Calu3 (cell line): ENCODE results near the gene TENM4. TPM values are rescaled to one million over a fixed set of nuclear protein-coding genes. Genes with fewer than 3 reads are reported as not detected.

Experiments used
- BruUV-seq: library from RNA; stranded (reverse); fragments of 400-500 nt; replicated peaks from 2 replicates; lab custom pipeline; 2021; lab: Mats Ljungman, UMichigan
- CTCF ChIA-PET: fragments of 300-600 bp; sonication (Branson Sonifier 250); formaldehyde crosslinking; loops from one replicate; lab custom pipeline; 2022; ENCODE audit warnings: antibody characterized with exemption; lab: Charles Lee
- DNase-seq: peaks from one replicate; pipeline ENCODE4 v3.0.0; 2022
- H3K27ac Mint-ChIP-seq: one replicate; pipeline ENCODE4 v1.8.0; 2022; ENCODE audit warnings: mixed read lengths; ENCODE audit not compliant: unreplicated experiment
- H3K27me3 Mint-ChIP-seq: one replicate; pipeline ENCODE4 v1.8.0; 2022; ENCODE audit warnings: mixed read lengths; ENCODE audit not compliant: unreplicated experiment
- H3K36me3 Mint-ChIP-seq: one replicate; pipeline ENCODE4 v1.8.0; 2022; ENCODE audit warnings: mild to moderate bottlenecking, moderate library complexity, mixed read lengths; ENCODE audit not compliant: insufficient read depth, unreplicated experiment
- H3K4me1 Mint-ChIP-seq: one replicate; pipeline ENCODE4 v1.8.0; 2022; ENCODE audit warnings: mild to moderate bottlenecking, low read depth, mixed read lengths; ENCODE audit not compliant: unreplicated experiment
- H3K4me3 Mint-ChIP-seq: one replicate; pipeline ENCODE4 v1.8.0; 2022; ENCODE audit warnings: mild to moderate bottlenecking, low read depth, moderate library complexity, mixed read lengths; ENCODE audit not compliant: unreplicated experiment
- H3K9me3 Mint-ChIP-seq: one replicate; pipeline ENCODE4 v1.8.0; 2022; ENCODE audit warnings: low read depth, mixed read lengths; ENCODE audit not compliant: unreplicated experiment
- intact Hi-C: fragments of 100-400 bp; cut with micrococcal nuclease; formaldehyde crosslinking; loops from one replicate; pipeline ENCODE4 v1.10.0; 2022; ENCODE audit not compliant: unreplicated experiment
- total RNA-seq: library from RNA; stranded (reverse); gene quantifications from 2 replicates; pipeline ENCODE4 v1.2.3, GENCODE V29; 2022
- TF ChIP-seq, protein P1 (sequence below): fragments of 200-600 bp; IDR thresholded peaks from one replicate; pipeline ENCODE4 v1.8.0; 2022; ENCODE audit warnings: antibody characterized with exemption; ENCODE audit not compliant: unreplicated experiment

The TENM4 gene
- total RNA-seq, 1 experiment from 2014 or later: not detected

DNA sequence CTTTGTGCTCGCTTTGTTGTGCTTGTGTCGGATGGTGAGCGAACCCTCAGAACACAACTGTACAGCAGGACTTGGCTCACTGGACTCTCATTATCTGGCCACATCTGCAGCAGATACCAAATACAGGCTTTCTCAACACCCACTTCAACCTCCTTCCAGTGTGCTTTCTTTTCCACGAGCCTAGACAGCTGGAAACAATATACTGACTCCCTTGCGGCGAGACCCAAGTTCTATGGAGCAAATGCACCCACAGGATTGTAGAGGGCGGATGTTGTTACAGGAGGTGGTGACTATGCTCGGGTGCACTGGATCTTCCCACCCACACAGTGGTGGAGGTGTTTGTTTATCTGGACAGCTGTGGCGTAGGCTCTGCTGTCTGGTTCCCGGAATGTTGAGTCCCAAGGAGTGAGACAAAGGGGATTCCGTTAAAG, 204.3 kb downstream of the TENM4 start:
- no TSS peak for BruUV-seq
- CTCF ChIA-PET: no interaction called here
- Mint-ChIP-seq H3K9me3 (peaks cover 4% of the 10 kb centered on the region), H3K27me3 (peaks cover 12% of the 10 kb centered on the region), H3K27ac (no peak overlapping the region), H3K4me1 (no peaks in the 10 kb centered on the region), H3K4me3 (no peak overlapping the region), H3K36me3 (no peaks in the 10 kb centered on the region)
- DNase-seq: no peak
- TF ChIP-seq, protein P1, sequence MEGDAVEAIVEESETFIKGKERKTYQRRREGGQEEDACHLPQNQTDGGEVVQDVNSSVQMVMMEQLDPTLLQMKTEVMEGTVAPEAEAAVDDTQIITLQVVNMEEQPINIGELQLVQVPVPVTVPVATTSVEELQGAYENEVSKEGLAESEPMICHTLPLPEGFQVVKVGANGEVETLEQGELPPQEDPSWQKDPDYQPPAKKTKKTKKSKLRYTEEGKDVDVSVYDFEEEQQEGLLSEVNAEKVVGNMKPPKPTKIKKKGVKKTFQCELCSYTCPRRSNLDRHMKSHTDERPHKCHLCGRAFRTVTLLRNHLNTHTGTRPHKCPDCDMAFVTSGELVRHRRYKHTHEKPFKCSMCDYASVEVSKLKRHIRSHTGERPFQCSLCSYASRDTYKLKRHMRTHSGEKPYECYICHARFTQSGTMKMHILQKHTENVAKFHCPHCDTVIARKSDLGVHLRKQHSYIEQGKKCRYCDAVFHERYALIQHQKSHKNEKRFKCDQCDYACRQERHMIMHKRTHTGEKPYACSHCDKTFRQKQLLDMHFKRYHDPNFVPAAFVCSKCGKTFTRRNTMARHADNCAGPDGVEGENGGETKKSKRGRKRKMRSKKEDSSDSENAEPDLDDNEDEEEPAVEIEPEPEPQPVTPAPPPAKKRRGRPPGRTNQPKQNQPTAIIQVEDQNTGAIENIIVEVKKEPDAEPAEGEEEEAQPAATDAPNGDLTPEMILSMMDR: no peak
- intact Hi-C loops: no loop called here

DNA sequence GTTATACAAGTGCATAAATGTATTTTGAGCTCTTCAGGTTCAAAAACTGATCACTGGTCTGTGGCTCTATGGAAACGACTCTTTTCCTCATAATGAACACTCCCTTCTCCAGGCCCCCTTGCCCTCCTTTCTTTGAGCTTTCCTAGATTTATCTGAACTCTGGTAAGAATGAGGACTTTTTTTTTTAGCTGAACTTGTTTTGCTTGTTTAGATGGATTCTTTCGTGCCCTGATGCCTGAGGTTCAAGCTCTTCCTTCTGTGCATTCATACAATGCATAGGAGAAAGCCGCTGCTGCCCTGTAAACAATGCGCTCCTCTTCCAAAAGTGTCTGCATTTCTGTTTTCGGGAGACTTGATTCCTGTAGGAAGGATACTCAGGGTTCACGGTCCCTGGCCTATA, 205.1 kb downstream of the TENM4 start:
- no peak overlapping the region for H3K27ac Mint-ChIP-seq
- CTCF ChIA-PET: no interaction called here
- no peaks in the 10 kb centered on the region for H3K4me1 Mint-ChIP-seq
- DNase-seq: no peak
- H3K36me3 Mint-ChIP-seq: no peaks in the 10 kb centered on the region
- H3K4me3 Mint-ChIP-seq: no peak overlapping the region
- no TSS peak for BruUV-seq
- TF ChIP-seq, protein P1: no peak
- peaks cover 12% of the 10 kb centered on the region for H3K27me3 Mint-ChIP-seq
- peaks cover 4% of the 10 kb centered on the region for H3K9me3 Mint-ChIP-seq
- intact Hi-C loops: no loop called here

DNA sequence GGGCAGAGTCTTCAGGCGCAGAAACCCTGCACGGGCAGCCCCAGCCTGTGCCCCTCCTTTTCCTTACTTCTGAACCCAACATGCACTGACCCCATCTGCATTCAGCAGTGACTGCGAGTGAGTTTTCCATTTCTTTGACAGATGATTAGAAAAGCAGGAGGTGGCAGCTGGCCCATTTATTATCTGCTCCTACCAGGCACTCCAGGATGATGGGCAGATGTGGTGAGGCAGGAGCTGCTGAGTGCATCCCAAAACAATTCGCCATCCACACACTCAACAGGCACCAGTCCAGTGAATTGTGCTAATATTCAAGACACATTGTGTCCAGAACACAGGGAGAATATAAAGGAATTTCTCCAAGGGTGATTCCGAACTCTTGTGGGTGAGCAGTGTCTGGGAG, 208.5 kb downstream of the TENM4 start:
- Mint-ChIP-seq H3K4me3 (no peak overlapping the region), H3K36me3 (no peaks in the 10 kb centered on the region), H3K27ac (no peak overlapping the region), H3K4me1 (no peaks in the 10 kb centered on the region), H3K9me3 (peaks cover 4% of the 10 kb centered on the region), H3K27me3 (peaks cover 6% of the 10 kb centered on the region)
- intact Hi-C loops: no loop called here
- CTCF ChIA-PET: interaction anchor here (0.5 kb wide), 1 partner anchor 25 kb away, joined by 4 read pairs; no protein-coding TSS in a partner anchor
- DNase-seq: no peak
- TF ChIP-seq, protein P1: no peak
- no TSS peak for BruUV-seq

DNA sequence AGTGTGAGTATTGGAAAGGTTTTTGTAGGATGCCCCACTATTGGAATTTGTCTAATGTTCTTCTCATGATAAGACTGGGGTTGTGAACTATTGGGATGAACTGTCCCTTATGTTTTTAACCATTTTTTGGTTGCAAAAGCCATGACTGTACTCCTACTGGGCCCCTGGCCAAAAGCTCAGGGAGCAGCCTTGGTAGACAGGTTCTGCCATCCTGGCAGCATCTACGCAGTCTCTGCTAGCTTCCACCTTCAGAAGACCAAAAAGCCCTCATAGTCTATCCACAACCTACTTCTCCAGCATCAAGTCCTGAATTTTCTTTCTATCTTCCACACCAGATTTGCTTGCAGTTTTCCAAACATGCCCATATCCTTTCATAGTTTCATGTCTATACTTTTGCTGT, 211.8 kb downstream of the TENM4 start:
- peaks cover 16% of the 10 kb centered on the region for H3K27me3 Mint-ChIP-seq

More for the DNA sequence above, 211.8 kb downstream of the TENM4 start:
- TF ChIP-seq, protein P1: no peak
- H3K36me3 Mint-ChIP-seq: no peaks in the 10 kb centered on the region
- intact Hi-C loops: no loop called here
- H3K4me3 Mint-ChIP-seq: no peak overlapping the region
- H3K9me3 Mint-ChIP-seq: no peaks in the 10 kb centered on the region
- CTCF ChIA-PET: no interaction called here
- no peak for DNase-seq
- no peak overlapping the region for H3K27ac Mint-ChIP-seq
- BruUV-seq: no TSS peak
- H3K4me1 Mint-ChIP-seq: no peaks in the 10 kb centered on the region
